ENCODE measurements around the gene METTL22. TPM values are rescaled to one million over a fixed set of nuclear protein-coding genes. Genes with fewer than 3 reads are reported as not detected.

Gene METTL22
- total RNA-seq, 2 experiments from 2014 or later: 28.7 to 30.2 TPM

- no peak overlapping the region for H3K27ac Mint-ChIP-seq
- no peak for DNase-seq
- no peaks in the 10 kb centered on the region for H3K36me3 Mint-ChIP-seq (ENCODE audit: low read depth)
- no peaks in the 10 kb centered on the region for H3K9me3 Mint-ChIP-seq
- H3K4me1 Mint-ChIP-seq: peaks cover 5% of the 10 kb centered on the region
- no peak overlapping the region for H3K4me3 Mint-ChIP-seq
- H3K27me3 Mint-ChIP-seq: no peaks in the 10 kb centered on the region
- ChIA-PET POLR2A (no interaction called here), CTCF (no interaction called here)
Observed at GRCh38 chr16:8669481-8669880, 48.0 kb downstream of the METTL22 start.

DNA sequence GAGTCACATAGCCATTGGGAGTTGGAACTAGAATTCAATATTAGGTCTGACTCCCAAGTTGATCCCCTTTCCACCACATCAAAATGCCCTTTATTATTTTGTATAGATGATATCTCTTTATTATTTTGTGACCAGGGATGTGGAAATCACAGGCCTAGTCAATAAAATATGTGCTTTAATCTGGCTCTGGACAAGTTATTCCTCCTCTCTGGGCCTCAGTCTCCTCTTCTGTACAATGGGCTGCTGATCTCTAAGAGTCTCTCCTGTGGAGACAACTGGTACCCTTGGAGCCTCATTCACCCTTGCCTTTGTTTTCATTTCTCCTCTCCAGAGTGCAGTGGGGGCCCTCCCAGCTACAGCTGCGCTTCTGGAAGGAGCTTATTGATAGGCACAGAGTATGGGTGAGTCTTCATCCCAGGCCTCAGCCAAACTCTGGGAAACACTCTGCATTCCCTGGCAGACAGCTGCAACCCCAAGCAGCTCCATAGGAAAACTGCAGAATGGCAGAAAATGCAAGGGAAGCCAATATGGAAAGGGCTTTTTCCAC lies 48.6 kb downstream of the METTL22 start:
- no peaks in the 10 kb centered on the region for H3K9me3 Mint-ChIP-seq
- no peaks in the 10 kb centered on the region for H3K27me3 Mint-ChIP-seq
- no peak overlapping the region for H3K4me3 Mint-ChIP-seq
- DNase-seq: no peak
- ChIA-PET CTCF (no interaction called here), POLR2A (interaction anchor here (0.7 kb wide), 1 partner anchor 16 kb away, joined by 3 read pairs; no protein-coding TSS in a partner anchor)
- no peak overlapping the region for H3K27ac Mint-ChIP-seq
- H3K36me3 Mint-ChIP-seq (ENCODE audit: low read depth): no peaks in the 10 kb centered on the region
- peaks cover 9% of the 10 kb centered on the region for H3K4me1 Mint-ChIP-seq

DNA sequence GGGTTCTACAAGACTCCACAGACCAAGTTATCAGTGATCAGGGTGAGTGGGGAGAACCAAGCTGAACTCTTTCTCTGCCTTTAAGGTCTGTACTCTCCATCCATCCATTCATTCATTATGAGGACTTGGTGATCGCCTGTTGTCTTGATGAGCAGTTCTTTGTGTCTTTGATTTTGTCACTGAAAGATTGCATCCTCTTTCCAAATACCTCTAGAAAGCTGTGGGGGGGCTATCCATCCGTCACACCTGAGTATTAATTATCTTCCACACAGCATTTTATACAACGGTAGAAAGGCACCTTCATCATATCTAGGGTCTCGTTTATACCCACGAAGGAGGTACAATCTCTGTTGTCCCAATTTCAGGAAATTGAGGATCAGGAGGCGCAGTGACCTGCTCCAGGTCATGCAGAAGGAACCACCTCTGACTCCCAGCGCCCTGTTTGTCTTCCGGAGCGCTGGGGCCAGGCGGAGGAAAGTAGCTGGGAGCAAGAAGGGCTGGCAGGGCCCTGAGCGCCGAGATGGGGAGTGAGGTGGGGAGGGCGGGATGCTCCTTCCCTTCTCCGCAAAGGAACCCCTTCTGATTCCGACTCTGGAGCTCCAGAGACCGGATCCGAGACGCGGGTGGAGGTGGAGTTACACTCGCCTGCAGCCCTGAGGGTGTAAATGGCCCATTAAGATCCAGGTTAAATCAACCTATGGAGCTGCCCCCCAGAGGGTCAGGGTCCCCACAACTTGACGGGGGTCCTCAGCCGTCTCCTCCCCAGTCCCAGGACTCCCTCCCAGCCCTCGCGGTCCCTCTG lies 52.3 kb downstream of the METTL22 start:
- Mint-ChIP-seq H3K27me3 (no peaks in the 10 kb centered on the region), H3K9me3 (no peaks in the 10 kb centered on the region), H3K27ac (no peak overlapping the region), H3K36me3 (ENCODE audit: low read depth) (no peaks in the 10 kb centered on the region), H3K4me1 (peaks cover 19% of the 10 kb centered on the region), H3K4me3 (peak overlapping the region; percentile 79)
- ChIA-PET CTCF (interaction anchor here (0.5 to 1.0 kb wide), 2 partner anchors 10 to 206 kb away, joined by 3 to 4 read pairs; no protein-coding TSS in a partner anchor), POLR2A (no interaction called here)
- DNase-seq: no peak

DNA sequence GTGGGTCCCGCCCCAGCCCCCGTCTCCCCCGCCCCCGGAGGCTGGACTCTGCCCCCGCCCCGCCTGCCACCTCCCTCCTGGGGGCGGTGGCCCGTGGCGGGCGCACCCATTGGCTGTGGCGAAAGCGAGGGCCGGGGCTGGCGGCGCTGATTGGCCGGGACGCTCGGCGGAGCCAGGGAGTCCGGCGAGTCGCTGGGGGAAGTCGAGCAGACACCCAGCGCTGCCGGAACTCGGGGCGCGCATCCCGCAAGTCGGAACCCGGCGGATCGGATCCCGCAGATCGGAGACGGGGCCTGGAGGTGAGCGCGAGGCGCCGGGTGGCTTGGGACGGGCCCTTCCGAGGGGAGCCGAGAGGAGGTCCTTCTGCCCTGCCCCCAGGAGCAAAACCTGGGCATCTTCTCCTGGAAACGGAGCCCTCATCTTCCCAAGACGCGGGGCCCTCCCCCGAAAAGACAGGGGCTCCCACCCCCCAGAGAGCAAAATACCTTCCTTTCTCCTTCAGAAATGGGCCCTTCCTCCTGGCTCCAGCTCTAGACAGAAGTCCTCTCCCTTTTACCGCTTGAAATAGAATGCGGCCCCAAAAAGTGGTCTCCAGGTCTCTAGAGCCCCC lies 53.0 kb downstream of the METTL22 start, which contains the start of gene ABAT:
Gene ABAT (plus strand): TSS at position 205 of the 610 bp plus-strand sequence. CDS start 61,123 bp downstream, outside the sequence.
- H3K4me3 Mint-ChIP-seq: peak within 1 kb of the TSS; percentile 79
- peaks cover 19% of the 10 kb centered on the region for H3K4me1 Mint-ChIP-seq
- ChIA-PET CTCF (interaction anchor here (0.6 to 1.0 kb wide), 2 partner anchors 8 to 9 kb away, joined by 4 read pairs; no protein-coding TSS in a partner anchor), POLR2A (no interaction called here)
- DNase-seq: peak; percentile 91
- peak within 1 kb of the TSS; percentile 83 for H3K27ac Mint-ChIP-seq
- no peaks in the 10 kb centered on the region for H3K36me3 Mint-ChIP-seq (ENCODE audit: low read depth)
- no peaks in the 10 kb centered on the region for H3K27me3 Mint-ChIP-seq
- H3K9me3 Mint-ChIP-seq: peaks cover 3% of the 10 kb centered on the region

GRCh38 chr16:8675183-8676159 lies 54.0 kb downstream of the METTL22 start:
- CTCF ChIA-PET: interaction anchor here (0.6 kb wide), 1 partner anchor 9 kb away, joined by 4 read pairs; no protein-coding TSS in a partner anchor
- Mint-ChIP-seq H3K36me3 (ENCODE audit: low read depth) (no peaks in the 10 kb centered on the region), H3K4me3 (peak overlapping the region; percentile 79), H3K27me3 (no peaks in the 10 kb centered on the region), H3K4me1 (peaks cover 19% of the 10 kb centered on the region), H3K27ac (peak overlapping the region; percentile 83), H3K9me3 (peaks cover 4% of the 10 kb centered on the region)
- peak; percentile 40 for DNase-seq
- POLR2A ChIA-PET: no interaction called here

- H3K36me3 Mint-ChIP-seq (ENCODE audit: low read depth): no peaks in the 10 kb centered on the region
- peaks cover 19% of the 10 kb centered on the region for H3K4me1 Mint-ChIP-seq
- DNase-seq: no peak
- no peaks in the 10 kb centered on the region for H3K27me3 Mint-ChIP-seq
- H3K9me3 Mint-ChIP-seq: peaks cover 4% of the 10 kb centered on the region
- H3K27ac Mint-ChIP-seq: no peak overlapping the region
- ChIA-PET CTCF (no interaction called here), POLR2A (no interaction called here)
- H3K4me3 Mint-ChIP-seq: peak overlapping the region; percentile 47
Observed at GRCh38 chr16:8676160-8676547, 54.7 kb downstream of the METTL22 start.

DNA sequence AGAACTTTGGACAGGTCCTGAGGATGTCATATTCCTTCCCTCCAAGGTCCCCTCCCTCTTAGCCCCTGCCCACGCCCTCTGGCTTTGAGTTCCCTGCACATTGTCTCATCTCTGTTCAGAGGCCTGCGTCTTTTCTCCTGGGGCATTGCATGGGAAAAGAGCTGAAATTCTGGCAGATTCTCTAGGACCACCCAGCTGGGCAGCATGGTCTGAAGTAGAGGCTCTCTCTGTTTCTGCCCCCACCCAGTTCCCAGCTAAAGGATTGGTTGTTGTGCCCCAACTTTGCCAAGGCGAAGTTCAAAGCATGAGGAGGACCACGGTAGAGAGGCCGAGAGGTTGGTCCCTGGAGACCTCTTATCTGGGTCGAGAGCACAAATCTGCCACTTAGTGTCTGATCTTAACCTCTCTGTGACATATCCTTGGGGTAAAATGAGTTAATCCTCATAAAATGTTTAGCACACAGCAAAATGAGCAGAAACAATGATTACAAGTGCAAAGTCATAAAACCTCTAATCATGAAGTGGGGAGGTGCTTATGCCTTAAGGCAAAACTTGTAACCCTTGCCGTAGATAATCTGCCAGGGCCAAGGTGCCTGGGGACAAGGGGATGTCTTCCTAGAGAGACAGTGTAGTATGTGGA lies 55.4 kb downstream of the METTL22 start:
- no peak overlapping the region for H3K4me3 Mint-ChIP-seq
- no peak overlapping the region for H3K27ac Mint-ChIP-seq
- H3K9me3 Mint-ChIP-seq: peaks cover 4% of the 10 kb centered on the region
- POLR2A ChIA-PET: no interaction called here
- H3K4me1 Mint-ChIP-seq: peaks cover 19% of the 10 kb centered on the region
- H3K36me3 Mint-ChIP-seq (ENCODE audit: low read depth): no peaks in the 10 kb centered on the region
- DNase-seq: no peak
- no peaks in the 10 kb centered on the region for H3K27me3 Mint-ChIP-seq
- CTCF ChIA-PET: no interaction called here

- Mint-ChIP-seq H3K36me3 (ENCODE audit: low read depth) (no peaks in the 10 kb centered on the region), H3K4me3 (no peak overlapping the region), H3K4me1 (peaks cover 19% of the 10 kb centered on the region), H3K27ac (no peak overlapping the region), H3K27me3 (no peaks in the 10 kb centered on the region), H3K9me3 (peaks cover 4% of the 10 kb centered on the region)
- ChIA-PET CTCF (no interaction called here), POLR2A (no interaction called here)
- no peak for DNase-seq
Observed at GRCh38 chr16:8677481-8677880, 56.0 kb downstream of the METTL22 start.

DNA sequence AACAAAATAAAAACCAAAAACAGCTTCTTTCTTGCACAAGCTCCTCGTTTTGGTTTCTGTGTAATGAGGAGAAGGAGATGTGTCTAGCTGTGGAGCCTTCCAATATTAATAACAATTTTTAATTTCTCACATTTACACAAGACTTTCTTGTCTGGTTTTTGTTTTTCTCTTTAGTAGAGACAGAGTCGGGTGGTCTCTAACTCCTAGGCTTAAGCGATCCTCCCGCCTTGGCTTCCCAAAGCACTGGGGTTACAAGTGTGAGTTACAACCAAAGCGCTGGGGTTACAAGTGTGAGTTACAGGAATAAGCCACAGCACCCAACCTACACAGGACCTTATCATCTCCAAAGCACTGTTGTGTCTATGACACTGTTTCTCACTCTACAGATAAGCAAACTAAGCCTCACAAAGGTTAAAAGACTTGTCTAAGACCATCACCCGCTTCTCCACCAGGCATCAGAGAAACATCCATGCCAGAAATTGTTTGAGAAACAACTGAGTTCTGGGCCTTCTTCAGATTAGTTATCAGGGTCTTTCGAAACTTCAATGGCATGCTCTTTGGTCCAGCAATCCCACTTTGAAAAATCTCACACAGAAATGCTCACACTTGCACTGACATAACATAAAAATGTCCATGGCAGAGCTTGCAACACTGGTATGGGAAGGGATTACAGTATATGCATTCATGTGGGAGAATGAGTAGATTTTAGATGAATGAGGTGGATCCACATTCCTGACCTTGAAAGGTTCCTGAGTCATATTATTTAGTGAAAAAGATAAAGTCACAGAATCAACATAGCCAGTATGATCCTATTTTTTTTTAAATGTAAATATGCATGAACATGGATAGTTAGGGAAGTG lies 56.8 kb downstream of the METTL22 start:
- Mint-ChIP-seq H3K36me3 (ENCODE audit: low read depth) (no peaks in the 10 kb centered on the region), H3K4me3 (no peak overlapping the region), H3K27ac (no peak overlapping the region), H3K9me3 (peaks cover 4% of the 10 kb centered on the region), H3K27me3 (no peaks in the 10 kb centered on the region), H3K4me1 (peaks cover 19% of the 10 kb centered on the region)
- DNase-seq: no peak
- CTCF ChIA-PET: no interaction called here
- POLR2A ChIA-PET: no interaction called here

- peaks cover 15% of the 10 kb centered on the region for H3K4me1 Mint-ChIP-seq
- no peak overlapping the region for H3K4me3 Mint-ChIP-seq
- CTCF ChIA-PET: no interaction called here
- DNase-seq: no peak
- no peak overlapping the region for H3K27ac Mint-ChIP-seq
- no peaks in the 10 kb centered on the region for H3K36me3 Mint-ChIP-seq (ENCODE audit: low read depth)
- H3K9me3 Mint-ChIP-seq: peaks cover 4% of the 10 kb centered on the region
- no peaks in the 10 kb centered on the region for H3K27me3 Mint-ChIP-seq
- POLR2A ChIA-PET: no interaction called here
Observed at GRCh38 chr16:8679151-8679550, 57.7 kb downstream of the METTL22 start.

GRCh38 chr16:8682551-8683259 lies 61.2 kb downstream of the METTL22 start:
- Mint-ChIP-seq H3K9me3 (peaks cover 4% of the 10 kb centered on the region), H3K4me3 (no peak overlapping the region), H3K27ac (no peak overlapping the region), H3K36me3 (ENCODE audit: low read depth) (peaks cover 4% of the 10 kb centered on the region), H3K4me1 (no peaks in the 10 kb centered on the region), H3K27me3 (no peaks in the 10 kb centered on the region)
- CTCF ChIA-PET: interaction anchor here (1.1 kb wide), 1 partner anchor 9 kb away, joined by 4 read pairs; the partner anchor contains the start of gene ABAT
- DNase-seq: no peak
- POLR2A ChIA-PET: no interaction called here

Data from activated CD4-positive, alpha-beta T cell treated with anti-CD3 and anti-CD28 coated beads, Interleukin-2, amount 10 ng/mL, durations not matched to agents 7 days and 5 days (primary cell).